ENCODE data around the gene CTDSP1. TPM values are rescaled to one million over a fixed set of nuclear protein-coding genes. Genes with fewer than 3 reads are reported as not detected.

CTDSP1 gene
- total RNA-seq, 1 experiment from 2014 or later = 52.3 TPM

DNA sequence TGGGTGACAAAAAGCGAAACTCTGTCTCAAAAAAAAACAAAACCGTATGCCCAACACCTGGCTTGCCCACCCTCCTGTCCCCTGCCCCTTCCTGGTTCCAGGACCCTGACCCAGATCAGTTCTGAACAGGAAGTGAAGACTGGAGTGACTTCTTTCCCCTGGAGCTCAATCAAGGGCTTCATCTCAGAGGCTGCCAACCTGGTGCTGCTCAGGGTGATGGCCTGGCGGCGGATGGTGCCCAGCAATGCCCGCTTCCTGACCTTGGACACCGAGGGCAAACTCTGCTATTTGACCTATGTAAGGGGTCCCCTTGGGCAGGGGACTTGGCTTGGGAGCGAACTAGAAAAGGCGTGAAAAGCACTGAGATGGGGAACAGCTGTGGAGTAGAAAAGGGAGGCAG lies 37.1 kb upstream of the CTDSP1 start:
- Histone ChIP-seq H3K27me3 (ENCODE audit: insufficient read depth, low read length) (no peaks in the 10 kb centered on the region), H3K4me1 (ENCODE audit: insufficient read depth, low read length) (no peaks in the 10 kb centered on the region), H4K91ac (ENCODE audit: insufficient read length, low read depth, low read length) (no peak overlapping the region), H3K23me2 (ENCODE audit: insufficient read length, low read depth, low read length, poor library complexity, severe bottlenecking) (no peaks in the 10 kb centered on the region), H2AFZ (ENCODE audit: low read length) (no peak overlapping the region), H3K79me2 (ENCODE audit: insufficient read depth, low read length) (no peaks in the 10 kb centered on the region), H4K5ac (ENCODE audit: insufficient read length, low read depth, low read length) (no peak overlapping the region), H3K27ac (ENCODE audit: insufficient read length, low read depth, low read length) (no peak overlapping the region), H4K20me1 (ENCODE audit: control insufficient read depth, insufficient read depth, insufficient read length) (no peaks in the 10 kb centered on the region), H2AK5ac (ENCODE audit: insufficient read length, low read length) (no peak overlapping the region), H3K18ac (ENCODE audit: insufficient read length, low read depth, low read length) (no peak overlapping the region), H3K9ac (ENCODE audit: extremely low read depth, insufficient read length, low read length) (no peak overlapping the region), H3K4ac (ENCODE audit: low read depth, low read length) (no peak overlapping the region), H3K56ac (ENCODE audit: insufficient read length, low read depth, low read length) (no peak overlapping the region), H3K79me1 (ENCODE audit: insufficient read depth, low read depth, low read length, poor library complexity, severe bottlenecking) (no peaks in the 10 kb centered on the region), H3K4me2 (ENCODE audit: insufficient read depth, insufficient read length, low read length) (no peak overlapping the region), H3K9me3 (ENCODE audit: control insufficient read depth, low read depth, low read length) (no peaks in the 10 kb centered on the region), H3K23ac (ENCODE audit: insufficient read length, low read depth, low read length) (no peak overlapping the region), H2BK120ac (ENCODE audit: low read depth, low read length, poor library complexity, severe bottlenecking) (no peak overlapping the region), H3T11ph (ENCODE audit: low read length) (no peak overlapping the region), H2BK5ac (ENCODE audit: insufficient read length, low read length) (no peak overlapping the region), H4K8ac (replicated peaks; ENCODE audit: insufficient read length, low read depth, low read length) (no peak overlapping the region), H2BK15ac (ENCODE audit: low read depth, low read length) (no peak overlapping the region), H3K14ac (ENCODE audit: insufficient read depth, low read length) (no peak overlapping the region), H2BK12ac (ENCODE audit: insufficient read length, low read depth, low read length) (no peak overlapping the region), H2BK20ac (ENCODE audit: low read depth, low read length, poor library complexity, severe bottlenecking) (no peak overlapping the region)
- no peaks in the 10 kb centered on the region for H3K36me3 Mint-ChIP-seq (ENCODE audit: insufficient read depth in 1 of 3, low read depth in 3 of 3)
- no peaks in the 10 kb centered on the region; a peak in 1 of 5 replicates for H3K9me3 Mint-ChIP-seq
- peaks cover 15 to 19% of the 10 kb centered on the region in 2 experiments for H3K4me1 Mint-ChIP-seq
- H3K27me3 Mint-ChIP-seq (ENCODE audit: low read depth) = peaks cover 2% of the 10 kb centered on the region; the same call in 1 of the 2 replicates
- DNase-seq = no peak
- H3K27ac Mint-ChIP-seq = peak overlapping the region; percentile 16 to 57 (median 39); a peak in 3 of 7 replicates
- TF ChIP-seq, protein P1, sequence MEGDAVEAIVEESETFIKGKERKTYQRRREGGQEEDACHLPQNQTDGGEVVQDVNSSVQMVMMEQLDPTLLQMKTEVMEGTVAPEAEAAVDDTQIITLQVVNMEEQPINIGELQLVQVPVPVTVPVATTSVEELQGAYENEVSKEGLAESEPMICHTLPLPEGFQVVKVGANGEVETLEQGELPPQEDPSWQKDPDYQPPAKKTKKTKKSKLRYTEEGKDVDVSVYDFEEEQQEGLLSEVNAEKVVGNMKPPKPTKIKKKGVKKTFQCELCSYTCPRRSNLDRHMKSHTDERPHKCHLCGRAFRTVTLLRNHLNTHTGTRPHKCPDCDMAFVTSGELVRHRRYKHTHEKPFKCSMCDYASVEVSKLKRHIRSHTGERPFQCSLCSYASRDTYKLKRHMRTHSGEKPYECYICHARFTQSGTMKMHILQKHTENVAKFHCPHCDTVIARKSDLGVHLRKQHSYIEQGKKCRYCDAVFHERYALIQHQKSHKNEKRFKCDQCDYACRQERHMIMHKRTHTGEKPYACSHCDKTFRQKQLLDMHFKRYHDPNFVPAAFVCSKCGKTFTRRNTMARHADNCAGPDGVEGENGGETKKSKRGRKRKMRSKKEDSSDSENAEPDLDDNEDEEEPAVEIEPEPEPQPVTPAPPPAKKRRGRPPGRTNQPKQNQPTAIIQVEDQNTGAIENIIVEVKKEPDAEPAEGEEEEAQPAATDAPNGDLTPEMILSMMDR (conservative IDR thresholded peaks at IDR 0.05) = no peak
- no CpG with 5 or more reads among the region's 8 CpGs for WGBS (ENCODE audit: extremely low coverage, insufficient read length, low lambda C conversion rate)
- H3K4me3 Mint-ChIP-seq = no peak overlapping the region

Measured in H9 (cell line).